Measurements from ENCODE around the gene ELL2. TPM values are rescaled to one million over a fixed set of nuclear protein-coding genes. Genes with fewer than 3 reads are reported as not detected.

ELL2 gene
- total RNA-seq, 1 donor from 2014 or later: 52.8 TPM

- no peak for DNase-seq (ENCODE audit: low read depth)
- H3K4me3 ChIP-seq (ENCODE audit: low read depth, low read length): no peak overlapping the region
- TF ChIP-seq, protein P1, sequence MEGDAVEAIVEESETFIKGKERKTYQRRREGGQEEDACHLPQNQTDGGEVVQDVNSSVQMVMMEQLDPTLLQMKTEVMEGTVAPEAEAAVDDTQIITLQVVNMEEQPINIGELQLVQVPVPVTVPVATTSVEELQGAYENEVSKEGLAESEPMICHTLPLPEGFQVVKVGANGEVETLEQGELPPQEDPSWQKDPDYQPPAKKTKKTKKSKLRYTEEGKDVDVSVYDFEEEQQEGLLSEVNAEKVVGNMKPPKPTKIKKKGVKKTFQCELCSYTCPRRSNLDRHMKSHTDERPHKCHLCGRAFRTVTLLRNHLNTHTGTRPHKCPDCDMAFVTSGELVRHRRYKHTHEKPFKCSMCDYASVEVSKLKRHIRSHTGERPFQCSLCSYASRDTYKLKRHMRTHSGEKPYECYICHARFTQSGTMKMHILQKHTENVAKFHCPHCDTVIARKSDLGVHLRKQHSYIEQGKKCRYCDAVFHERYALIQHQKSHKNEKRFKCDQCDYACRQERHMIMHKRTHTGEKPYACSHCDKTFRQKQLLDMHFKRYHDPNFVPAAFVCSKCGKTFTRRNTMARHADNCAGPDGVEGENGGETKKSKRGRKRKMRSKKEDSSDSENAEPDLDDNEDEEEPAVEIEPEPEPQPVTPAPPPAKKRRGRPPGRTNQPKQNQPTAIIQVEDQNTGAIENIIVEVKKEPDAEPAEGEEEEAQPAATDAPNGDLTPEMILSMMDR (conservative IDR thresholded peaks at IDR 0.05; ENCODE audit: low read depth, low read length): peak; percentile 95
These were observed 114.9 kb downstream of the ELL2 start for GRCh38 chr5:95846554-95847260.

GRCh38 chr5:95845391-95845790 is 116.3 kb downstream of the ELL2 start:
- no peak for DNase-seq (ENCODE audit: low read depth)
- no peak overlapping the region for H3K4me3 ChIP-seq (ENCODE audit: low read depth, low read length)
- TF ChIP-seq, protein P1 (conservative IDR thresholded peaks at IDR 0.05; ENCODE audit: low read depth, low read length): no peak

- TF ChIP-seq, protein P1 (conservative IDR thresholded peaks at IDR 0.05; ENCODE audit: low read depth, low read length): no peak
- no peak for DNase-seq (ENCODE audit: low read depth)
These were observed 117.9 kb downstream of the ELL2 start for GRCh38 chr5:95843733-95844223.

DNA sequence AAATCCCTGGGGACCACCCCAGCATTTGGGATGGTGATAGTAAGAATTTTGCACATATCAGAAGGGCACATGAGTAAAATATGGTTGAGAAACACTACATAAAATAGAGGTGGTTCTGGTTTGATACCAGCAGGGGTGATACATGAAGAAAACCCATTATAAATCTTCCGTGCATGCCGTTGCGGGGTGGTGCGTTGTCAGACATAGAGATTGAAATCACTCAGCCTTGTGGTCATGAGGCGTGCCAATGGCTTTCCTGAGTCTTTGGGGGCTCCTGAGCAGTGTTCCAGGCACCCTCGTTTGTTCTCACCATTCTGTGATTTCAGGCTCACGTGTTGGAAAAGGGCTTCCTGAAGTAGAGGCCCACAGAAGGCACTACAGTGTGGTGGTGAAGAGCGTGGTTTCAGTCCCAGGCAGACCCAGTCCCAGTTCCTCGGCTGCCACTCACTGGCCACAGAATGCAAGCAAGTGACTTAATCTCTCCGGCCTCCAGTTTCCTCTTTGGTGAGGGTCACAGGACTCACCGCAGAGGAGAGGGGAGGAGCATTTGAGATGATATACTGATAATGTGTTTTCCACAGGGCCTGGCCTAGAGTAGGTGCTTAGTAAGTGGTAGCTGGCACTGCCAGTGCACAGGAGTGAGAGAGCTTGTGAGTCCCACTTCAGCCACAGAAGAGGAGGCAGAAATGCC is 118.7 kb downstream of the ELL2 start:
- no peak for DNase-seq (ENCODE audit: low read depth)
- TF ChIP-seq, protein P1 (conservative IDR thresholded peaks at IDR 0.05; ENCODE audit: low read depth, low read length): peak; percentile 42
- no peak overlapping the region for H3K4me3 ChIP-seq (ENCODE audit: low read depth, low read length)

More at GRCh38 chr5:95843733-95844223, 117.9 kb downstream of the ELL2 start:
- no peak overlapping the region for H3K4me3 ChIP-seq (ENCODE audit: low read depth, low read length)

DNA sequence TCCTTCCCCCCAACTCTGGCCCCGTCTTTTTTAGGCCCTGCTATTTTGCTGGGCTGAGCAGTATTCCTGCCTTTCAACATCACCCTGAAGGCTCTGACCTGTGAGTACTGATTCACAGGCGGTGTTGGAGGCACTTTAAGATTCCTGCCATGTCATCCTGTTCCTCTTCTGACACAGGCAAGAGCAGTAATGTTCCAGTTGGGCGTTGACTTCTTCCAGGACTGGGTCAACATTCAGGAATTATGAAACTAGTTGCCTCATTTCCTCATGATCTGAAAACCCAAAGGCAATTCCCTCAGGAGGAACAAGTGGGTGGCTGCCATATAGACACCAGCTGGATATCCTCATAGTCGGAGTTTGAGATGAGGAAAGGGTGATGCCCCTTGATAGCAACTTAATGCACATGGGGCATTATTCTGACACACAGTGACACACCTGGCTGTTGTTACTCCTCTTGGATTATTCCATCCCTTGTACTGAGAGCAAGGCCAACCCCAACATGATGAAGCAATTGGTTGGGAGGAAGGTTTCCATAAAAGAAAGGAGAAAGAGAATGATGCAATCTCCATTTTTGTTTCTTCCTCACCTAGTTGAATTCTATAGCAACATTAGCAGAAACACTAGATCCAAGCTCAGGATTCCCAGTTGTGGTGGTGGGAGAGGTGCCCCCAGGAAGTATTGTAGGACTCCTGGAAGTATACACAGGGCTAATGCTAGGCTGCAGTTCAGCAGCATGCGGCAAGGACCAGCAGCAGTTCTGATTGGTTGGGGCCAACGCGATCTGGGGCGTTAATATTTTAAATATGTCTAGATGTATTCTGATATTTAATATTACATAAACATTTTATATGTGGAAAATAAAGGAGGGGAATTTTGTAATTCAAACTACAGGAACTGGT is 119.5 kb downstream of the ELL2 start:
- TF ChIP-seq, protein P1 (conservative IDR thresholded peaks at IDR 0.05; ENCODE audit: low read depth, low read length): no peak
- no peak for DNase-seq (ENCODE audit: low read depth)
- H3K4me3 ChIP-seq (ENCODE audit: low read depth, low read length): no peak overlapping the region

DNA sequence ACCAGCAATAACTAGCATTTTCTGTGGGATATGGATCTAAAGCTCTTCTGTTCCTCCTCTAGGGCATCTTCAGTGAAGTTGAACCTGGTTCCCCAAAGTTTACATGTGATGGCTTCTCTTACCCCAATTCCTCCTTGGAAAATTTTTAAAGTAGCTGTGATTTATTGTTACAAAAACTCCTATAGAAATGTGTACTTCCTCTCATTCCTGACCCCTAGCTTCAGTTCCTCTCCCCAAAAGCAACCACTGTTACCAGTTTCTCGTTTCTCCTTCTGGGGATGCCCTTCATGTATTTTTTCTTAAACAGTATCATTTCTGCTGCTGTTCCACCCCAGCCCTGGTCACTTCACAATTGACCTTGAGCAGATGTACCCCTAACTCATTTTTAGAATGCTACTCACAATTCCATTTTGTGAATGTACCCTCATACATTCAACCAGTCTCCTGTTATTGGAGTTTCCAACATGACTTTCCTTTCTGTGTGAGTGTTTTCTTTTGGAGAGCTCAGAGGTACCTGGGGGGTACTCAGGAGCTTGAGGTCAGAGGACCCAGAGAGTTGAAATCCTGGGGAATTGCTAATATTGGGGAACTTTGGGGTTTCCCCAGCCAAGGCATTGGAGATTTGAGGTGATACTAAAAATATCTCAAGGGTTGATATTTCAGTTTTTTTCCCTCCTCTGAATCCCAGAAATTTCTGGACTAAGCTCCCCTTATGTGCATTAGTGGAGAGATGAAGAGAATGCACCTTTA is 120.5 kb downstream of the ELL2 start:
- TF ChIP-seq, protein P1 (conservative IDR thresholded peaks at IDR 0.05; ENCODE audit: low read depth, low read length): no peak
- DNase-seq (ENCODE audit: low read depth): no peak
- H3K4me3 ChIP-seq (ENCODE audit: low read depth, low read length): no peak overlapping the region
